ENCODE measurements around the gene SLC6A16. TPM values are rescaled to one million over a fixed set of nuclear protein-coding genes. Genes with fewer than 3 reads are reported as not detected.
"Not testable (repeated sequence)": the region's sequence is repeated elsewhere in the genome, so short reads cannot be mapped to it uniquely, and the experiment has no call there.

Gene SLC6A16
- total RNA-seq, 2 experiments from 2014 or later: 4.8 to 5.7 TPM

GRCh38 chr19:49309087-49309486 is 15.9 kb downstream of the SLC6A16 start:
- Mint-ChIP-seq H3K27me3 (no peaks in the 10 kb centered on the region), H3K4me1 (no peaks in the 10 kb centered on the region), H3K4me3 (no peak overlapping the region), H3K27ac (no peak overlapping the region), H3K36me3 (ENCODE audit: low read depth) (peaks cover 6% of the 10 kb centered on the region), H3K9me3 (no peaks in the 10 kb centered on the region)
- ChIA-PET CTCF (no interaction called here), POLR2A (no interaction called here)
- no peak for DNase-seq

DNA sequence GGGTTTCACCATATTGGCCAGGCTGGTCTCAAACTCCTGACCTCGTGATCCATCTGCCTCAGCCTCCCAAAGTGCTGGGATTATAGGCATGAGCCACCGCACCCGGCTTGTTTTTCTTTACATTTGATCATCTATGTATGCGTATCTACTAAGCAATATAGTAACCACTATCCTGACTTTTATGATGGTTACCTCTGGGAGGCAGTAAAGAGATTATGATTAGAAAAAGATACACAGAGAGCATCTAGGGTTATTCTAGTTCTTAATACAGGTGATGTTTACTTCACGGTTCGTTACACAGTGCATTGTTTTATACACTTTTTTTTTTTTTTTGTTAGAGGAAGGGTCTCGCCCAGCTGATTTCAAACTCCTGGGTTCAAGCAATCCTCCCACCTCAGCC is 18.3 kb downstream of the SLC6A16 start:
- CTCF ChIA-PET, H3K9me3 Mint-ChIP-seq, H3K27ac Mint-ChIP-seq, POLR2A ChIA-PET, DNase-seq, H3K27me3 Mint-ChIP-seq, H3K4me3 Mint-ChIP-seq, H3K4me1 Mint-ChIP-seq: not testable (repeated sequence)
- H3K36me3 Mint-ChIP-seq (ENCODE audit: low read depth): peaks cover 13% of the 10 kb centered on the region

- Mint-ChIP-seq H3K36me3 (ENCODE audit: low read depth) (peaks cover 7% of the 10 kb centered on the region), H3K27me3 (peaks cover 5% of the 10 kb centered on the region), H3K9me3 (peaks cover 5% of the 10 kb centered on the region), H3K4me1 (peaks cover 2% of the 10 kb centered on the region), H3K4me3 (no peak overlapping the region), H3K27ac (no peak overlapping the region)
- ChIA-PET CTCF (interaction anchor here (0.6 to 1.7 kb wide), 10 partner anchors 10 to 168 kb away, joined by 3 to 6 read pairs (median 3); no protein-coding TSS in a partner anchor), POLR2A (no interaction called here)
- no peak for DNase-seq
Measured at GRCh38 chr19:49301866-49302252, 23.1 kb downstream of the SLC6A16 start.

GRCh38 chr19:49301165-49301865 is 23.7 kb downstream of the SLC6A16 start:
- no peak overlapping the region for H3K4me3 Mint-ChIP-seq
- DNase-seq: peak; percentile 83
- peaks cover 2% of the 10 kb centered on the region for H3K4me1 Mint-ChIP-seq
- ChIA-PET CTCF (interaction anchor here (0.6 to 1.7 kb wide), 17 partner anchors 10 to 427 kb away, joined by 3 to 6 read pairs (median 3); no protein-coding TSS in a partner anchor), POLR2A (no interaction called here)
- peaks cover 7% of the 10 kb centered on the region for H3K36me3 Mint-ChIP-seq (ENCODE audit: low read depth)
- H3K27ac Mint-ChIP-seq: no peak overlapping the region
- H3K27me3 Mint-ChIP-seq: peaks cover 5% of the 10 kb centered on the region
- peaks cover 5% of the 10 kb centered on the region for H3K9me3 Mint-ChIP-seq

DNA sequence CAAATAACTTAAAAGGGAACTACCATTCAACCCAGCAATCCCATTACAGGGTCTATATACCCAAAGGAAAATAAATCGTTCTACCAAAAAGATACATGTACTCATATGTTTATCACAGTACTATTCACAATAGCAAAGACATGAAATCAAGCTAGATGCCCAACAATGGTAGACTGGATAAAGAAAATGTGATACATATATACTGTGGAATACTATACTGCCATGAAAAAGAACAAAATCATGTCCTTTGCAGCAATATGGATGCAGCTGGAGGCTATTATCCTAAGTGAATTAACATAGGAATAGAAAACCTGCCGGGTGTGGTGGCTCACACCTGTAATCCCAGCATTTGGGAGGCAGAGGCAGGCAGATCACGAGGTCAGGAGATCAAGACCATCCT is 26.3 kb downstream of the SLC6A16 start:
- H3K27me3 Mint-ChIP-seq; DNase-seq; POLR2A ChIA-PET; H3K36me3 Mint-ChIP-seq (ENCODE audit: low read depth); H3K4me3 Mint-ChIP-seq; CTCF ChIA-PET; H3K4me1 Mint-ChIP-seq; H3K9me3 Mint-ChIP-seq; H3K27ac Mint-ChIP-seq: not testable (repeated sequence)

GRCh38 chr19:49297403-49297802 is 27.6 kb downstream of the SLC6A16 start:
- peaks cover 2% of the 10 kb centered on the region for H3K4me1 Mint-ChIP-seq
- peaks cover 3% of the 10 kb centered on the region for H3K27me3 Mint-ChIP-seq
- ChIA-PET POLR2A (no interaction called here), CTCF (no interaction called here)
- no peak overlapping the region for H3K4me3 Mint-ChIP-seq
- H3K36me3 Mint-ChIP-seq (ENCODE audit: low read depth): no peaks in the 10 kb centered on the region
- H3K9me3 Mint-ChIP-seq: no peaks in the 10 kb centered on the region
- H3K27ac Mint-ChIP-seq: no peak overlapping the region
- no peak for DNase-seq

DNA sequence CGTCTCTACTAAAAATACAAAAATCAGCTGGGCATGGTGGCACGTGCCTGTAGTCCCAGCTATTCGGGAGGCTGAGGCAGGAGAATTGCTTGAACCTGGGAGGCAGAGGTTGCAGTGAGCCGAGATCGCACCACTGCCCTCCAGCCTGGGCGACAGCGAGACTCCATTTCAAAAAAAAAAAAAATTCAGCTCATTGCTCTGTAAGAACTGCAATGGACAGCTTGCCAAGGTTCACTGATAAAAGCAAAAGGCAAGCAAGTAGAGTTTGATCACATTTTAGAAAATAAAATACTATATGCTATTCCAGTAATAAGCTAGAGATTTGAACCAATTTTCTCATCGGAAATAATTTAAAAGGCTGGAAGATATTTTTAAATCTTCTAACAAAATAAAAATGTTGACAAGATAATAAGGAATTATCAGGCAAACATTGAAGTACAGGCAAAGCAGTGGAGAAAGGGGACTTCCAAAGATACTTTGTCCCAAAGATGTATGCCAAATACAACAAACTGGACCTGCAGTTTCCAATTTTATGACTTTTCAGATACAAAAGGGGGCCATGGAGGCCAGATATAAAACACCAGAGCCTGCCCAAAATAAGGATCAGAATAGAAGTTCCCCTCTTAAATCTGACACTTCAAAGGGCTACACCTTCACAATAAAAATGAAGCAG is 29.6 kb downstream of the SLC6A16 start:
- ChIA-PET CTCF (interaction anchor here (0.6 to 1.6 kb wide), 4 partner anchors 73 to 837 kb away, joined by 3 to 5 read pairs (median 3); no protein-coding TSS in a partner anchor), POLR2A (no interaction called here)
- Mint-ChIP-seq H3K4me1 (no peaks in the 10 kb centered on the region), H3K27ac (no peak overlapping the region), H3K36me3 (ENCODE audit: low read depth) (no peaks in the 10 kb centered on the region), H3K9me3 (no peaks in the 10 kb centered on the region), H3K27me3 (peaks cover 3% of the 10 kb centered on the region), H3K4me3 (no peak overlapping the region)
- DNase-seq: no peak

DNA sequence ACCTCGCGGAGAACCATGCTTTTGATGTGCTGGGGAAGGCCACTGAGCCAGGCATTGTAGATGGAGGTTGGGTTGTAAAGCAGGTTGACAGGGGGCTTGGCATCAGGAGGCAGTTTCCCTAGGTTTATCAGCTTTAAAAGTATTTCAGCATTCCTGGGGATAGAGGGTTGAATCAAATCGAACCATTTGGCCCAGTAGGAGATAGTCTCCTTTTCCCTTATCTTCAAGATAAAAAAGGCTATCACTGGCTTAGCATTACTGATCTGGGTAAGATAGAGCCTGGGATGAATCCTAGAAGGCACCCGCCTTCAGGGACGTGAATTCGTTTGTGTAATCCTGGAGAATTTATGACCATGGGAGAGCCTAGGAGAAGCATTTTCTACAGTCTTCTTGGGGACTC is 30.6 kb downstream of the SLC6A16 start:
- Mint-ChIP-seq H3K27ac (no peak overlapping the region), H3K27me3 (peaks cover 3% of the 10 kb centered on the region), H3K4me1 (no peaks in the 10 kb centered on the region), H3K4me3 (no peak overlapping the region), H3K9me3 (no peaks in the 10 kb centered on the region), H3K36me3 (ENCODE audit: low read depth) (no peaks in the 10 kb centered on the region)
- no peak for DNase-seq
- POLR2A ChIA-PET: no interaction called here
- CTCF ChIA-PET: interaction anchor here (0.7 kb wide), 1 partner anchor 387 kb away, joined by 3 read pairs; no protein-coding TSS in a partner anchor

DNA sequence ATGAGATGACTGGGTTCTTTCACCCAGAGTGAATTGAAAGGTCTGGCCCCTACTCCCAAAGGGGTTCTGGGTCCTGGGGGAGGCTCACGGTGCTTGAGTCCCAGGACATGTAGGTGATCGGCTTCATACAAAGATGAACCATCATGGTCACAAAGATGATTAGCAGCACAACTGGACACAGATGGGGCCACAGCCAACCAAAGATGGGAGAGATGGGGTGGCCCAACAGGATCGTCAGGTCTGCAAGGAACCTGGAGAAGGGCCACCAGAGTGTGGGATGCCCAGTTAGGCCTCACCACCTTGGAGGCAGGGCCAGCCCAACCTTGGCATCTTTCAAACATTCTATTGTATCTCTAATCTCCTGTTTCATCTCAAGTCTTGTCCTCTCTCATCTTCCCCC is 34.5 kb downstream of the SLC6A16 start:
- no peak overlapping the region for H3K27ac Mint-ChIP-seq

GRCh38 chr19:49289286-49289685 is 35.7 kb downstream of the SLC6A16 start:
- CTCF ChIA-PET; H3K9me3 Mint-ChIP-seq; POLR2A ChIA-PET; H3K27ac Mint-ChIP-seq; H3K4me1 Mint-ChIP-seq; DNase-seq; H3K27me3 Mint-ChIP-seq; H3K4me3 Mint-ChIP-seq; H3K36me3 Mint-ChIP-seq (ENCODE audit: low read depth): not testable (repeated sequence)

More for the DNA sequence above, 34.5 kb downstream of the SLC6A16 start:
- Mint-ChIP-seq H3K27me3 (peaks cover 4% of the 10 kb centered on the region), H3K9me3 (no peaks in the 10 kb centered on the region), H3K4me1 (no peaks in the 10 kb centered on the region), H3K4me3 (no peak overlapping the region), H3K36me3 (ENCODE audit: low read depth) (no peaks in the 10 kb centered on the region)
- ChIA-PET CTCF (no interaction called here), POLR2A (no interaction called here)
- no peak for DNase-seq

DNA sequence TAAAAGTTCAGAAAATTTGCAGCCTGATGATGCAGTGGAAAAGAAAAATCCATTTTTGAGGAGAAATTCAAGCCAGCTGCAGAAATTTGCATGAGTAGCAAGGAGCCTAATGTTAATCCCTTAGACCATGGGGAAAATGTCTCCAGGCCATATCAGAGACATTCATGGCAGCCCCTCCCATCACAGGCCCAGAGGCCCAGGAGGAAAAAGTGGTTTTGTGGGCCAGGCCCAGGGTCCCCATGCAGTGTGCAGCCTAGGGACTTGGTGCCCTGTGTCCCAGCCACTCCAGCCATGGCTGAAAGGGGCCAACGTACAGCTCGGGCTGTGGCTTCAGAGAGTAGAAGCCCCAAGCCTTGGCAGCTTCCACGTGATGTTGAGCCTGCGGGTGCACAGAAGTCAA is 36.8 kb downstream of the SLC6A16 start:
- H3K9me3 Mint-ChIP-seq; CTCF ChIA-PET; DNase-seq; H3K4me1 Mint-ChIP-seq; H3K4me3 Mint-ChIP-seq; POLR2A ChIA-PET; H3K36me3 Mint-ChIP-seq (ENCODE audit: low read depth); H3K27ac Mint-ChIP-seq; H3K27me3 Mint-ChIP-seq: not testable (repeated sequence)

DNA sequence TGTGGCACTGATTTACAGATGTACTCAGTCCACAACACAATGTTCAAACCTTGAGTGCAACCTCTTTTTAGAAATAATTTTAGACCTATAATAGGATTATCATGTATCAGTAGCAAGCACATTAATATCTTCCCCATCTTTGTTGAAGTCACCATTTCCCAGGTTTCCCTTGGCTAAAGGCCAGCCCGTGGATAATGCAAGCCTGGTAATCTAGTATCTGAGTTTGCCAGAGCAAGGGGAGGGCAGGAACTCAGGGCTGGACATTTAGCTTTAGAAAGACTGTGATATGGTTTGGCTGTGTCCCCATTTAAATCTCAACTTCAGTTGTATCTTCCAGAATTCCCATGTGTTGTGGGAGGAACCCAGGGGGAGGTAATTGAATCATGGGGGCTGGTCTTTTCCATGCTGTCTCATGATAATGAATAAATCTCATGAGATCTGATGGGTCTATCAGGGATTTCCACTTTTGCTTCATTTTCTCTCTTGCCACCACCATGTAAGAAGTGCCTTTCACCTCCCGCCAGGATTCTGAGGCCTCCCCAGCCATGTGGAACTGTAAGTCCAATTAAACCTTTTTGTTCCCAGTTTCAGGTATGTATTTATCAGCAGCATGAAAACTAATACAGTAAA is 37.7 kb downstream of the SLC6A16 start:
- Mint-ChIP-seq H3K4me3 (no peak overlapping the region), H3K36me3 (ENCODE audit: low read depth) (no peaks in the 10 kb centered on the region), H3K27ac (no peak overlapping the region), H3K9me3 (no peaks in the 10 kb centered on the region), H3K4me1 (no peaks in the 10 kb centered on the region), H3K27me3 (peaks cover 4% of the 10 kb centered on the region)
- ChIA-PET POLR2A (no interaction called here), CTCF (no interaction called here)
- DNase-seq: no peak

DNA sequence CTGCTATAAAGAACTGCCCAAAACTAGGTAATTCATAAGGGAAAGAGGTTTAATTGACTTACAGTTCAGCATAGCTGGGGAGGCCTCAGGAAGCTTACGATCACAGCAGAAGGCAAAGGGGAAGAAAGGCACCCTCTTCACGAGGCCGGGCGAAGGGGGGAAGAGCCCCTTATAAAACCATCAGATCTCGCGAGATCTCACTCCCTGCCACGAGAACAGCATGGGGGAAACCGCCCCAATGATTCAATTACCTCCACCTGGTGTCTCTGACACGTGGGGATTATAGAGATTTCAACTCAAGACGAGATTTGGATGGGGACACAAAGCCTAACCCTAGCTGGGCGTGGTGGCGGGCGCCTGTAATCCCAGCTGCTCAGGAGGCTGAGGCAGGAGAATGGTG is 42.8 kb downstream of the SLC6A16 start:
- CTCF ChIA-PET: interaction anchor here (0.7 kb wide), 1 partner anchor 1683 kb away, joined by 3 read pairs; no protein-coding TSS in a partner anchor

More for the DNA sequence above, 42.8 kb downstream of the SLC6A16 start:
- DNase-seq: no peak
- Mint-ChIP-seq H3K9me3 (no peaks in the 10 kb centered on the region), H3K36me3 (ENCODE audit: low read depth) (no peaks in the 10 kb centered on the region), H3K4me3 (no peak overlapping the region), H3K4me1 (no peaks in the 10 kb centered on the region), H3K27me3 (peaks cover 3% of the 10 kb centered on the region), H3K27ac (no peak overlapping the region)
- POLR2A ChIA-PET: no interaction called here
